ENCODE data around the gene ACRBP. TPM values are rescaled to one million over a fixed set of nuclear protein-coding genes. Genes with fewer than 3 reads are reported as not detected.
A peak's percentile ranks its signal among the peaks of the same experiment; 100 is the strongest.

The ACRBP gene
- total and polyA plus RNA-seq, 2 donors (not counting 1 experiment from before 2014, with no cell fraction given): 10.7 to 12.3 TPM

- ATAC-seq (ENCODE audit: low read depth) (peak; percentile 76), DNase-seq (peak; percentile 99)
- H3K9me3 ChIP-seq (ENCODE audit: control extremely low read depth in 1 of 3, control insufficient read depth in 2 of 3, insufficient read depth in 1 of 3, low read length in 2 of 3): no peaks in the 10 kb centered on the region
- H3K27me3 ChIP-seq (replicated peaks in 1 of 4; ENCODE audit: control extremely low read depth in 1 of 4, control insufficient read depth in 3 of 4, insufficient read depth in 4 of 4, low read length in 3 of 4): no peaks in the 10 kb centered on the region
- H3K27ac Mint-ChIP-seq: peak within 1 kb of the TSS; percentile 97
- peak within 1 kb of the TSS; percentile 94 for H3K4me3 Mint-ChIP-seq
- TF ChIP-seq EZH2 (IDR thresholded peaks at IDR 0.05; ENCODE audit: borderline replicate concordance, insufficient read depth, low read depth, low read length, poor library complexity, severe bottlenecking): no peak
- TF ChIP-seq CTCF (IDR thresholded peaks at IDR 0.05): no peak
- H3K27ac ChIP-seq (ENCODE audit: low read length in 2 of 2): peak within 1 kb of the TSS; percentile 75 to 91
- H3K4me1 Mint-ChIP-seq: peaks cover 55% of the 10 kb centered on the region
- H4K20me1 ChIP-seq (ENCODE audit: control insufficient read depth, insufficient read depth, low read length, poor library complexity, severe bottlenecking): peaks cover 9% of the 10 kb centered on the region
- H3K79me2 ChIP-seq (ENCODE audit: control insufficient read depth, insufficient read depth, low read length): peaks cover 72% of the 10 kb centered on the region
- H3K4me2 ChIP-seq (replicated peaks; ENCODE audit: low read depth, low read length, poor library complexity, severe bottlenecking): peak within 1 kb of the TSS; percentile 97
- H2AFZ ChIP-seq (ENCODE audit: insufficient read depth, low read depth, low read length, poor library complexity, severe bottlenecking): peak within 1 kb of the TSS; percentile 92
- under 1% methylated on average over 55 of the region's 72 CpGs for WGBS (ENCODE audit: insufficient coverage)
- H3K27me3 Mint-ChIP-seq: no peaks in the 10 kb centered on the region
- POLR2A ChIA-PET: interaction anchor here (0.6 to 2.7 kb wide), 24 partner anchors 9 to 310 kb away, joined by 3 to 51 read pairs (median 5); partner anchors contain the start of genes CDCA3, COPS7A, ING4 and LPAR5
- CTCF ChIA-PET: interaction anchor here (0.6 to 2.4 kb wide), 26 partner anchors 10 to 281 kb away, joined by 3 to 34 read pairs (median 5); partner anchors contain the start of genes COPS7A, ING4, LPAR5 and MLF2
- peak within 1 kb of the TSS; percentile 53 to 95 (median 93) for H3K4me3 ChIP-seq (ENCODE audit: control extremely low read depth in 1 of 5, extremely low read depth in 1 of 5, insufficient read depth in 1 of 5, low read depth in 2 of 5, low read length in 4 of 5)
- H3K36me3 ChIP-seq (replicated peaks in 1 of 2; ENCODE audit: control extremely low read depth in 1 of 2, control insufficient read depth in 1 of 2, extremely low read depth in 1 of 2, insufficient read depth in 2 of 2, low read length in 1 of 2): peaks cover 0 to 23% of the 10 kb centered on the region in 2 experiments
- peaks cover 28 to 29% of the 10 kb centered on the region in 2 donors for H3K4me1 ChIP-seq (ENCODE audit: control insufficient read depth in 2 of 2, insufficient read depth in 2 of 2, low read length in 2 of 2)
- H3K9me3 Mint-ChIP-seq (ENCODE audit: insufficient read depth): no peaks in the 10 kb centered on the region
- intact Hi-C loops (cut with micrococcal nuclease): loop anchor here (1.0 to 2.0 kb wide), 7 partner anchors 26 to 133 kb away; partner anchors contain the start of genes CHD4, IFFO1, ING4 and MLF2
- H3K9ac ChIP-seq (ENCODE audit: low read length): peak within 1 kb of the TSS; percentile 93
Measured at GRCh38 chr12:6688999-6689882, 42.0 kb upstream of the ACRBP start, which contains the start of gene ZNF384. ZNF384 (minus strand) TSS chr12:6689375; CDS start chr12:6679520, 9,855 bp downstream.

Measured in B cell (primary cell).